ENCODE measurements around the gene CDK4. TPM values are rescaled to one million over a fixed set of nuclear protein-coding genes. Genes with fewer than 3 reads are reported as not detected.

Gene CDK4
- total RNA-seq, 1 donor from 2014 or later, result 146 TPM

- DNase-seq (ENCODE audit: low read depth in 2 of 2), result no peak
Measured at GRCh38 chr12:57739914-57740538, 12.1 kb downstream of the CDK4 start.

- no peak for DNase-seq (ENCODE audit: low read depth in 2 of 2)
Measured at GRCh38 chr12:57739387-57739786, 12.7 kb downstream of the CDK4 start.

GRCh38 chr12:57738661-57739237 is 13.4 kb downstream of the CDK4 start, which contains the start of gene AGAP2:
Gene AGAP2, minus strand, starts transcription at chr12:57738742. Its CDS starts 496 bp downstream, at chr12:57738246.
- DNase-seq (ENCODE audit: low read depth in 2 of 2), result no peak

- no peak for DNase-seq (ENCODE audit: low read depth in 2 of 2)
Measured at GRCh38 chr12:57737467-57738460, 14.3 kb downstream of the CDK4 start.

- DNase-seq (ENCODE audit: low read depth in 2 of 2), result no peak
Measured at GRCh38 chr12:57736741-57737466, 15.2 kb downstream of the CDK4 start.

GRCh38 chr12:57735952-57736740 is 16.0 kb downstream of the CDK4 start:
- no peak for DNase-seq (ENCODE audit: low read depth in 2 of 2)

- DNase-seq (ENCODE audit: low read depth in 2 of 2), result no peak
Measured at GRCh38 chr12:57735198-57735855, 16.8 kb downstream of the CDK4 start.

GRCh38 chr12:57734591-57734990 is 17.5 kb downstream of the CDK4 start:
- DNase-seq (ENCODE audit: low read depth in 2 of 2), result no peak

GRCh38 chr12:57733928-57734327 is 18.2 kb downstream of the CDK4 start:
- no peak for DNase-seq (ENCODE audit: low read depth in 2 of 2)

GRCh38 chr12:57732726-57733593 is 19.1 kb downstream of the CDK4 start:
- DNase-seq (ENCODE audit: low read depth in 2 of 2), result no peak

- DNase-seq (ENCODE audit: low read depth in 2 of 2), result no peak
Measured at GRCh38 chr12:57732270-57732669, 19.8 kb downstream of the CDK4 start.

- no peak for DNase-seq (ENCODE audit: low read depth in 2 of 2)
Measured at GRCh38 chr12:57731411-57732080, 20.6 kb downstream of the CDK4 start.

GRCh38 chr12:57730336-57731067 is 21.6 kb downstream of the CDK4 start:
- DNase-seq (ENCODE audit: low read depth in 2 of 2), result no peak

- DNase-seq (ENCODE audit: low read depth in 2 of 2), result no peak
Measured at GRCh38 chr12:57729321-57729844, 22.7 kb downstream of the CDK4 start.

GRCh38 chr12:57727758-57728395 is 24.2 kb downstream of the CDK4 start:
- DNase-seq (ENCODE audit: low read depth in 2 of 2), result no peak

GRCh38 chr12:57726884-57727757 is 25.0 kb downstream of the CDK4 start:
- DNase-seq (ENCODE audit: low read depth in 2 of 2), result peak in 1 of 2 donors; percentile 46

All from dermis microvascular lymphatic vessel endothelial cell (primary cell).